K562 (cell line): ENCODE results near the gene SMOC2. TPM values are rescaled to one million over a fixed set of nuclear protein-coding genes. Genes with fewer than 3 reads are reported as not detected.

Source experiments
- ATAC-seq: fragments of 200-7000 bp; cut with Tn5 transposase; 3 replicates; pipeline ENCODE4 v1.9.1; 2020; ENCODE audit warnings: moderate library complexity
- BruUV-seq: library from RNA; stranded (reverse); fragments of 400-500 nt; replicated peaks from 2 replicates; lab custom pipeline; 2021; lab: Mats Ljungman, UMichigan
- CTCF ChIA-PET: fragments of 300-600 bp; formaldehyde crosslinking; extraction: SDS; loops from one replicate; lab custom pipeline; 2021; ENCODE audit warnings: low intra/inter-chr PET ratio; lab: Yijun Ruan, JAX
- POLR2A ChIA-PET: fragments of 300-600, 350-650 bp; sonication (Branson Sonifier 250); formaldehyde crosslinking; extraction: SDS; loops from one replicate; lab custom pipeline; 2021; ENCODE audit warnings: antibody characterized with exemption, inconsistent platforms; lab: Yijun Ruan, JAX
- DNase-seq, 4 experiments: peaks; one replicate each; pipeline versions ENCODE4 v3.0.0 to v3.0.0-alpha.2; 2011 to 2018; ENCODE audit warnings: low spot score in 3 of 4, mixed read lengths in 3 of 4; ENCODE audit errors: extremely low read depth in 1 of 4
- FAIRE-seq: peaks from 2 replicates; lab custom pipeline; 2011; peaks lifted over from hg19 to GRCh38; lab: Jason Lieb, UNC
- H2AFZ ChIP-seq: 2 replicates; pipeline ENCODE4 v1.6.0; 2011; ENCODE audit warnings: low read depth, low read length, control low read depth, inconsistent platforms
- H3K27ac ChIP-seq: fragments of 200-600 bp; 3 replicates; pipeline ENCODE4 v1.8.0; 2011; ENCODE audit warnings: low read depth, mild to moderate bottlenecking, control low read depth, inconsistent platforms, low read length, moderate library complexity, mixed read lengths; ENCODE audit errors: extremely low read depth
- H3K27me3 ChIP-seq, 2 experiments: fragments of 300-600 bp in 1 of 2; 2 replicates in 1 of 2; 3 replicates in 1 of 2; pipeline versions ENCODE4 v1.6.0 to v1.8.0; 2011; ENCODE audit warnings: inconsistent platforms in 2 of 2, low read length in 2 of 2, mild to moderate bottlenecking in 1 of 2, mixed read lengths in 1 of 2, moderate library complexity in 1 of 2; ENCODE audit not compliant: control insufficient read depth in 2 of 2, insufficient read depth in 2 of 2
- H3K36me3 ChIP-seq: fragments of 300-600 bp; 3 replicates; pipeline ENCODE4 v1.8.0; 2011; ENCODE audit warnings: mild to moderate bottlenecking, low read length, inconsistent platforms; ENCODE audit not compliant: control insufficient read depth, insufficient read depth
- H3K4me1 ChIP-seq, 2 experiments: fragments of 200-600 bp in 1 of 2; replicated peaks in 1 of 2; 2 replicates in 1 of 2; 3 replicates in 1 of 2; pipeline versions ENCODE4 v1.5.1 to v1.8.0; 2011; ENCODE audit warnings: inconsistent platforms in 2 of 2, low read length in 2 of 2, mild to moderate bottlenecking in 1 of 2, mixed read lengths in 1 of 2, moderate library complexity in 1 of 2; ENCODE audit not compliant: control insufficient read depth in 2 of 2, insufficient read depth in 2 of 2
- H3K4me2 ChIP-seq: 2 replicates; pipeline ENCODE4 v1.6.1; 2011; ENCODE audit warnings: low read length, control low read depth, inconsistent platforms, mixed read lengths; ENCODE audit not compliant: insufficient read depth
- H3K4me3 ChIP-seq: fragments of 200-600 bp; sonication (generic), shearing (Covaris generic); 2 replicates; pipeline ENCODE4 v1.5.1; 2016; ENCODE audit warnings: control low read depth, inconsistent platforms
- H3K79me2 ChIP-seq: fragments of 200-600 bp; 3 replicates; pipeline ENCODE4 v1.8.0; 2011; ENCODE audit warnings: low read length, inconsistent platforms; ENCODE audit not compliant: control insufficient read depth, insufficient read depth
- H3K9ac ChIP-seq, 2 experiments: 2 replicates each; pipeline versions ENCODE4 v1.6.0 to v1.6.1; 2011; ENCODE audit warnings: low read depth in 2 of 2, low read length in 2 of 2, control low read depth in 1 of 2, inconsistent platforms in 1 of 2, mild to moderate bottlenecking in 1 of 2, mixed read lengths in 1 of 2; ENCODE audit not compliant: insufficient read depth in 1 of 2
- H3K9me1 ChIP-seq: one replicate; pipeline ENCODE4 v1.6.0; 2011; ENCODE audit warnings: inconsistent platforms, mild to moderate bottlenecking, low read length, moderate library complexity; ENCODE audit not compliant: control insufficient read depth, insufficient read depth
- H3K9me3 ChIP-seq: replicated peaks from 2 replicates; pipeline ENCODE4 v1.5.1; 2011; ENCODE audit warnings: low read depth, low read length, inconsistent platforms; ENCODE audit not compliant: control insufficient read depth, insufficient read depth
- H4K20me1 ChIP-seq: replicated peaks from 2 replicates; pipeline ENCODE4 v1.6.1; 2011; ENCODE audit warnings: low read length, inconsistent platforms, mixed read lengths; ENCODE audit not compliant: control insufficient read depth, insufficient read depth
- BMI1 ChIP-seq: fragments of 150-350 bp; IDR thresholded peaks from 2 replicates; pipeline ENCODE4 v1.6.1; 2014; ENCODE audit warnings: low read length
- CEBPG ChIP-seq, 3 experiments: fragments of 200-800 bp in 1 of 3; sonication (Bioruptor generic) in 1 of 3; sonication (generic) in 1 of 3; formaldehyde crosslinking in 1 of 3; IDR thresholded peaks in 2 of 3; conservative IDR thresholded peaks in 1 of 3; 2 replicates each; pipeline versions ENCODE4 v1.6.1 to v1.8.0; 2016 to 2022; ENCODE audit warnings: missing compliant biosample characterization in 2 of 3, missing genetic modification characterization in 2 of 3, mild to moderate bottlenecking in 1 of 3, missing genetic modification reagents in 1 of 3
- HNRNPK ChIP-seq: fragments of 200-400 bp; formaldehyde crosslinking; IDR thresholded peaks from one replicate; pipeline ENCODE4 v1.6.1; 2018; ENCODE audit warnings: mild to moderate bottlenecking, low read depth, low read length; ENCODE audit not compliant: poor library complexity, severe bottlenecking
- JUND ChIP-seq, 2 experiments: IDR thresholded peaks; 2 replicates in 1 of 2; 3 replicates in 1 of 2; pipeline ENCODE4 v1.6.1; 2011; ENCODE audit warnings: borderline replicate concordance in 2 of 2, low read depth in 2 of 2, low read length in 2 of 2, improper control_type of control experiment in 1 of 2, missing biosample characterization in 1 of 2, missing genetic modification characterization in 1 of 2, missing genetic modification reagents in 1 of 2
- MEF2D ChIP-seq: conservative IDR thresholded peaks from 2 replicates; pipeline ENCODE4 v1.6.1; 2016; ENCODE audit warnings: low read depth, missing genetic modification characterization, missing compliant biosample characterization
- PML ChIP-seq: IDR thresholded peaks from 2 replicates; pipeline ENCODE4 v1.6.1; 2012; ENCODE audit warnings: low read length, inconsistent platforms
- RHOXF2B ChIP-seq: fragments of 250-450 bp; sonication (Bioruptor Pico); conservative IDR thresholded peaks from 2 replicates; pipeline ENCODE4 v1.5.1; 2021
- TAF1 ChIP-seq: IDR thresholded peaks from 2 replicates; pipeline ENCODE4 v1.6.1; 2011; ENCODE audit warnings: mild to moderate bottlenecking, low read length, moderate library complexity; ENCODE audit not compliant: insufficient read depth, control insufficient read depth, severe bottlenecking; ENCODE audit errors: extremely low read depth
- ZBTB8A ChIP-seq: fragments of 450-650 bp; IDR thresholded peaks from 2 replicates; pipeline ENCODE4 v1.6.1; 2018; ENCODE audit warnings: mild to moderate bottlenecking, moderate library complexity; ENCODE audit not compliant: partially characterized antibody
- ZNF143 ChIP-seq: sonication (generic); formaldehyde crosslinking; IDR thresholded peaks from 2 replicates; pipeline ENCODE4 v1.9.0; 2022; ENCODE audit warnings: mild to moderate bottlenecking, missing genetic modification reagents
- ZNF445 ChIP-seq: fragments of 250-450 bp; sonication (Bioruptor Pico); IDR thresholded peaks from 2 replicates; pipeline ENCODE4 v1.4.0; 2020; ENCODE audit warnings: low read depth, mild to moderate bottlenecking, moderate library complexity
- WGBS: fragments of 100-300 bp; shearing (Covaris generic); methylation state at CpG from one replicate; pipeline ENCODE4 v1.1.6; 2016; ENCODE audit warnings: low coverage, mixed read lengths; ENCODE audit not compliant: insufficient coverage; ENCODE audit errors: missing lambda C conversion rate; 5-methylcytosine and 5-hydroxymethylcytosine counted together
- in situ Hi-C: fragments of 300-500 bp; cut with MboI; formaldehyde crosslinking; loops from 4 replicates; pipeline ENCODE4 v1.15.0; 2018; ENCODE audit warnings: inconsistent platforms, mixed read lengths
- intact Hi-C: fragments of 100-400 bp; cut with micrococcal nuclease; formaldehyde crosslinking; loops from 2 replicates; pipeline ENCODE4 v1.14.2; 2022
- polyA plus RNA-seq, 8 experiments: library from polyadenylated mRNA; depleted of rRNA in 4 of 8; stranded (reverse) in 5 of 8; unstranded in 3 of 8; fragments of >200 nt; fragmentation: Nextera tagmentation in 2 of 8; fragmentation: Illumina TruSeq in 1 of 8; extraction: Ambion mirVana in 2 of 8; extraction: Trizol in 1 of 8; gene quantifications; 2 replicates each; pipeline versions ENCODE4 v1.2.1 to v1.2.3, GENCODE V29; 2011 to 2014; ENCODE audit warnings: inconsistent platforms in 1 of 8, missing spikeins in 1 of 8
- total RNA-seq, 7 experiments: library from RNA; depleted of rRNA in 6 of 7; stranded (reverse); fragments of >200 nt in 6 of 7; fragmentation: Illumina TruSeq in 2 of 7; extraction: Trizol in 2 of 7; gene quantifications; 2 replicates each; pipeline versions ENCODE4 v1.2.1 to v1.2.3, GENCODE V29; 2011 to 2021; ENCODE audit warnings: low replicate concordance in 1 of 7
- TF ChIP-seq, protein P1 (sequence below): fragments of 250-450 bp; sonication (Bioruptor Pico); IDR thresholded peaks from 2 replicates; pipeline ENCODE4 v1.6.1; 2021; ENCODE audit warnings: mild to moderate bottlenecking
- TF ChIP-seq, protein P2 (sequence below): sonication (generic); formaldehyde crosslinking; IDR thresholded peaks from 2 replicates; pipeline ENCODE4 v1.8.1; 2023; ENCODE audit warnings: mild to moderate bottlenecking, missing genetic modification reagents

SMOC2 gene
- total and polyA plus RNA-seq, 9 of the 15 experiments (the other 6 are each of a cell fraction or from before 2014, with no cell fraction given), result 0.45 to 2.3 (median 1.1) TPM

DNA sequence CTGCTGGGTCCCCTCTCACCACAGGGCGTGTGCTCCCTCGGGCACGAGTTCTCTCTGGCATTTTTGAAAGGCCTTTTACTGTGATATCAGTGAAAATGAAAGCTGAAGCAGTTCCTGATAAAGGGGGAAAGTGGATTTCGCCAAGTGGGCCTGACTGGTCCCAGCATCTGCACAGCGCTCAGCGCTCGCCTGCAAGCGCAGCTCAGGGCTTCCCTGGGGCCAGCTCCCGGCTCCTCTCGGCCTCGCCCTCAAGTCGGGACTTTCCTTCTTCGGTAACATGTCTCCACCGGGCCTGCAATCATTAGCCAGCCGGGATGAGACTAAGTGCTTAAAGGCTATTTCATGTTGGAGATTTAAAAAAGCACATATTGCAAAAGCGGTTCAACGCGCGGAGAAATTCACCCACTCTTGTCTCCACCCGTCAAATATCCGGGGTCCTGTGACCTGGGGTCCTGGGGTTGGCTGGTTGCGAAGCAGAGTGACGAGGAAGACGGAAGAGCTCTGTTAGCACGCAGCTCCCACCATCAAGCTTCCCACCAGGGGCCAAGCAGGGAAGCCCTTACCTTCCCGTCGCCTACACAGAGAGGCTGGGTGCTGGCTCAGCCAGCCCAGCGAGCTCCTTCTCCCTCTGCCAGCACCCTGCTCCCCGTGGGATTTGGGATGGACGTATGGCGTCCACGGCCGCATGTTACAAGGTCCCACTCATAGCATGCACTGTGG is 114.1 kb downstream of the SMOC2 start:
- CTCF ChIA-PET, result no interaction called here
- WGBS, result 26% methylated on average over 32 of the region's 33 CpGs
- H3K9me3 ChIP-seq, result 0 out of 2 replicates have a peak, but pooled peaks cover 2% of the 10 kb centered on the region
- H3K4me1 ChIP-seq, result no peaks in the 10 kb centered on the region
- no peaks in the 10 kb centered on the region for H3K9me1 ChIP-seq
- no peak overlapping the region for H3K4me2 ChIP-seq
- POLR2A ChIA-PET, result interaction anchor here (0.7 kb wide), 1 partner anchor 10 kb away, joined by 3 read pairs; no protein-coding TSS in a partner anchor
- ATAC-seq (no peak), DNase-seq (no peak), FAIRE-seq (no peak)
- no peak overlapping the region for H3K27ac ChIP-seq
- H3K79me2 ChIP-seq, result no peaks in the 10 kb centered on the region
- H2AFZ ChIP-seq, result no peak overlapping the region
- H4K20me1 ChIP-seq, result no peaks in the 10 kb centered on the region
- in situ Hi-C loops (no loop called here), intact Hi-C loops (no loop called here)
- no peak overlapping the region for H3K4me3 ChIP-seq
- H3K27me3 ChIP-seq, result peaks cover 2 to 25% of the 10 kb centered on the region in 2 experiments; a peak in 3 of 5 replicates
- no peak overlapping the region; a peak in 1 of 4 replicates for H3K9ac ChIP-seq
- BruUV-seq, result no TSS peak
- TF ChIP-seq JUND (IDR thresholded peaks at IDR 0.05; ENCODE audit: borderline replicate concordance, low read depth, low read length), result no peak
- TF ChIP-seq JUND (tag; IDR thresholded peaks at IDR 0.05; ENCODE audit: borderline replicate concordance, low read depth, low read length), result no peak
- no peak for TF ChIP-seq ZNF445 (CRISPR knock-in tag)
- no peak for TF ChIP-seq TAF1
- TF ChIP-seq, protein P1, sequence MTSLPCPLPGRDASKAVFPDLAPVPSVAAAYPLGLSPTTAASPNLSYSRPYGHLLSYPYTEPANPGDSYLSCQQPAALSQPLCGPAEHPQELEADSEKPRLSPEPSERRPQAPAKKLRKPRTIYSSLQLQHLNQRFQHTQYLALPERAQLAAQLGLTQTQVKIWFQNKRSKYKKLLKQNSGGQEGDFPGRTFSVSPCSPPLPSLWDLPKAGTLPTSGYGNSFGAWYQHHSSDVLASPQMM (CRISPR knock-in tag), result no peak
- TF ChIP-seq CEBPG (CRISPR knock-in tag; IDR thresholded peaks at IDR 0.05), result no peak
- no peak for TF ChIP-seq CEBPG (tag; conservative IDR thresholded peaks at IDR 0.05 in 1 of 2, IDR thresholded peaks at IDR 0.05 in 1 of 2)
- no peak for TF ChIP-seq MEF2D
- no peak for TF ChIP-seq ZNF143 (CRISPR knock-in tag)
- no peak for TF ChIP-seq BMI1
- TF ChIP-seq ZBTB8A, result no peak
- TF ChIP-seq RHOXF2B, result no peak
- TF ChIP-seq, protein P2, sequence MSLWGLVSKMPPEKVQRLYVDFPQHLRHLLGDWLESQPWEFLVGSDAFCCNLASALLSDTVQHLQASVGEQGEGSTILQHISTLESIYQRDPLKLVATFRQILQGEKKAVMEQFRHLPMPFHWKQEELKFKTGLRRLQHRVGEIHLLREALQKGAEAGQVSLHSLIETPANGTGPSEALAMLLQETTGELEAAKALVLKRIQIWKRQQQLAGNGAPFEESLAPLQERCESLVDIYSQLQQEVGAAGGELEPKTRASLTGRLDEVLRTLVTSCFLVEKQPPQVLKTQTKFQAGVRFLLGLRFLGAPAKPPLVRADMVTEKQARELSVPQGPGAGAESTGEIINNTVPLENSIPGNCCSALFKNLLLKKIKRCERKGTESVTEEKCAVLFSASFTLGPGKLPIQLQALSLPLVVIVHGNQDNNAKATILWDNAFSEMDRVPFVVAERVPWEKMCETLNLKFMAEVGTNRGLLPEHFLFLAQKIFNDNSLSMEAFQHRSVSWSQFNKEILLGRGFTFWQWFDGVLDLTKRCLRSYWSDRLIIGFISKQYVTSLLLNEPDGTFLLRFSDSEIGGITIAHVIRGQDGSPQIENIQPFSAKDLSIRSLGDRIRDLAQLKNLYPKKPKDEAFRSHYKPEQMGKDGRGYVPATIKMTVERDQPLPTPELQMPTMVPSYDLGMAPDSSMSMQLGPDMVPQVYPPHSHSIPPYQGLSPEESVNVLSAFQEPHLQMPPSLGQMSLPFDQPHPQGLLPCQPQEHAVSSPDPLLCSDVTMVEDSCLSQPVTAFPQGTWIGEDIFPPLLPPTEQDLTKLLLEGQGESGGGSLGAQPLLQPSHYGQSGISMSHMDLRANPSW (CRISPR knock-in tag), result no peak
- no peak for TF ChIP-seq HNRNPK
- TF ChIP-seq PML, result no peak
- H3K36me3 ChIP-seq, result no peaks in the 10 kb centered on the region
